Measurements from ENCODE around the gene LRRK1.

Gene LRRK1

GRCh38 chr15:100890051-100890720 is 29.0 kb upstream of the LRRK1 start:
- no peak for DNase-seq (ENCODE audit: low read depth in 1 of 2, low spot score in 1 of 2)

DNA sequence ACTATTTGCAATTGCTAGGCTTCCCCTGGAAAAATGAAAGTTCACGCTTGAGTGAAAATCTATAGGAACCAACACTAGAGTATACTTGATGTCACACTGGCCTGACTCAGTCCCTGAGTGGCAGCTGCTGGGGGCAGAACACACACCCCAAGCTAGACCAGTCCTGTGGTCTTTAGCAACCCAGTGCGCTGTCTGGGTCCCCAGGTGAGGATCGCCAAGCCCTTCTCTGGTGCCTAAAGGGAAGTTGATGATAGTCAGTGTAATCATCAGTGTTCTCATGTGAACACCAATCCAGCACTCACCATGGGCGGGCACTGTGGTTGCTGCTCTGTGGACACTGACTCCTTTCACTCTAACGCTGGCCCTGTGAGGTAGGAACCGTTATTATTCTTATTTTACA is 28.3 kb upstream of the LRRK1 start:
- no peak for DNase-seq (ENCODE audit: low read depth in 1 of 2, low spot score in 1 of 2)

DNA sequence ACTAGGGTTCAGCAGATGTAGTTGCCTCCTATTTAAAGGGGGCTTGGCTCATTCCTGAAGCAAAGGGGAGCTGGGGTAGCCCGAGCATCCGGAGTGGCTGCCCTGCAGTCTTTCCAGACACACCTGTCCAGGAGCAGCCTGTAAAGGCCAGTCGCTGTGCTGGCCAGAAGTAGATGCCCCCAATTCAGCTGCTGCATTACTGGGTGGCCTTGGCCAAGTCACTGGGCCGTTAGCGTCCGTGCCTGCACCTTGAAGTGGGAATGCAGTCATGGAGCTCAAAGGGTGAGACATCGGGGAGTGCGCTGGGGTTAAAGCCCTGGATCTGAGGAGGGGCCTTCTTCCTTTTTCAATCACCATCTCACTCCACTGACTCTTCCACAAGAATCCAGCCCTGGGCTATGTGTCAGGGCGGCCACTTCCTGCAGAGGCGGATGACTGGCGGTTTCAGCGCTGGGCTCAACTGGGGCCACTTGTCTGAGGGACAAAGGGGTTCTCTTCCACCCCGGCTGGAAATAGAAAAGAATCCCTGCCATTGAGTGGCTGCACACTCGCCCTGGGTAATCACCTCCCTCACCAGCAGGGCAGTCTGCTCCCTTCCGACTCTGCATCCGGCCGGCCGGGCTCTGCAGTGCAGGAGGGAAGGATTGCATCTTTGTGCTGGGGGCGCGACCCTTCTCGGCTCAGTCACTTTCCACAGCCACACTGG is 27.7 kb upstream of the LRRK1 start:
- DNase-seq (ENCODE audit: low read depth in 1 of 2, low spot score in 1 of 2), result no peak

- no peak for DNase-seq (ENCODE audit: low read depth in 1 of 2, low spot score in 1 of 2)
These were observed 27.2 kb upstream of the LRRK1 start for GRCh38 chr15:100892013-100892355.

DNA sequence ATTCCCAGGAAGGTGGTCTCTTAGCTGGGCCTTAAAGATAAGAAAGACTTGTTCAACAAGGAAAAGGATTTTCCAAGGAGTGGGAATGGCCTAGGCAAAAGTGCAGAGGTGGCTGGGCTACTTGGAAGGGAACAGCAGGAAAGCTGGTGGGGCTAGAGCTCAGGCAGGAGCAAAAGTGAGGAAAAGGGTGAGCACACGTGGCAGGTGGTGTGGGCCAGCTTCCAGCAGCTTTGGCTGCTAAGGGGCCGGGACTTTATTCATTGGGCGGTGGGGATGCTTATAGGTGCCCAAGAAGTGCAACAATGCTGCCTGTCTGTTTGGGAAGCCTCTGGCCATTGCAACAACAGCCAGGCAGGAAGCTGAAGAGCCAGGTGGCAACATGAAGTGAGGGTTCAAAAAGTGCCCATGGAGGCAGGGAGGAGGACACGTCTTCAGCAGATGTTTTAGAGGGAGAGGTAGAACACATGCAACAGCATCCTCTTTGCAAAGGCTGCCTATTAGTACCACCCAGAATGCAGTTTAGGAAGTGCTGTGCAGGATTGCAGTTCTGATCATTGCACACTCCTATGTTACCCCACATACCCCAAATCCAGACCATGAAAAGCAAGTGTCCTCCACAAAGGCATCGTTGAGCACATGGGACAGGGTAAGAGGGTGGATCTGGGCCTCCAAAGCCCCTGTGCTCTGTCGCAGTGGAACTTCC is 25.7 kb upstream of the LRRK1 start:
- DNase-seq (ENCODE audit: low read depth in 1 of 2, low spot score in 1 of 2), result no peak

GRCh38 chr15:100893964-100894295 is 25.2 kb upstream of the LRRK1 start:
- DNase-seq (ENCODE audit: low read depth in 1 of 2, low spot score in 1 of 2), result no peak

GRCh38 chr15:100895721-100896120 is 23.4 kb upstream of the LRRK1 start:
- DNase-seq (ENCODE audit: low read depth in 1 of 2, low spot score in 1 of 2), result no peak

DNA sequence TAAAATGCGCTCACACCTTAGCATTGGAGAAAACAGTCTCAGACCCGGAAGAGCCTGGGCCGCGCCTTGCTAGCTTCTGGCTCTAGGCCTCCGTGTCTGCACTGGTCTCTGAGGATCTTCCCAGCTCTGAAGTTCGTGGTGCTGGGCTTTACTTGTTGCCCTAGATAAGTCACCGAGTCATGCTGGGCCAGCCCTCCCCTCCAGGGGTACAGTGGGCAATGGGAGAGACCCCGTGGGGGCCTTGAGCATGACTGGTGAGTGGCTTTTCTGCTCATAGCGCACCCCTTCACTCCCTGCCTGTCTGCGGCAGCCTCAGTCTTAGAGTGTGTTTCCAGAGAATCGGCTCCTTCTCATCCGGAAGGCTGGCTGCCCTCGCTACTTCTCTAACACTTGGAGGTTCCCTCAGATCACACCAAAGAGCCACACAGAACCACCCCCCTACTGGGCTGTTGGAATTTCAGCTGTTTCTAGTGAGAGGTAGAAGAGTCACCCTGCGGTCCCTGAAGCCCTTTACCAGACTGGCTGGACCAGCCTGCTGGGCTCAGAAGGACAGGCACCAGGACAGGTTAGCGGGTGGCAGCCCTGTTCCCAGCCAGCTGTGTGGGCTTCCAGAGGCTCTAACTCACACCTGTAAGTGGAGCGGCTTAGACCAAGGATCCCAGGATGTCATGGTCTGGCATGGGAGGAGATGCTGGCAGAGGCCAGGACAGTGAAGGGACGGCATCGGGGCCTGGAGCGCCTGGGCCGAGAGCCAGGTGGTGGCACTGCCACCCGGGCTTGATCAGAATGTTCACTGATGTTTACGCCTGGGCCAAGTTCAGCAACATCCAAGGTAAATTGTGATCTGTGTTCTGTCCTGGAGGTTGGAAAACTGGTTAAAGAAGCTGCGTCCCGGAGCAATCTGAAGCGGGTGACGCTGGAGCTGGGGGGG is 21.7 kb upstream of the LRRK1 start:
- DNase-seq (ENCODE audit: low read depth in 1 of 2, low spot score in 1 of 2), result no peak

DNA sequence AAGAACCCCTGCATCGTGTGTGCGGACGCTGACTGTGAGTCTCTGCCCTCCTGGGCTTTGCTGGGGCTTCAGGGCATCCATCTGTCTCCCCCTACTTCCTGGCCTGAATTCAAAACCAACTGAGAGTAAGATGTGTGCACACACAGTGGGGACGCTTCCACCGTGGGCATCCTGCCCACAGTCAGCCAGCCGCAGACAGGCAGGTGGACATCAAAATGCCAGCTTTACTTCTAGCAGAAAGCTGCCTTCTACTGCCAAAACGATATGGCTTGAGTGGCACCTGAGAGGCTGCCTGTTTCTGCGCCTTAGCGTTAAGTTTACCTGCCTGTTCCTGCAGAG is 21.0 kb upstream of the LRRK1 start:
- no peak for DNase-seq (ENCODE audit: low read depth in 1 of 2, low spot score in 1 of 2)

DNA sequence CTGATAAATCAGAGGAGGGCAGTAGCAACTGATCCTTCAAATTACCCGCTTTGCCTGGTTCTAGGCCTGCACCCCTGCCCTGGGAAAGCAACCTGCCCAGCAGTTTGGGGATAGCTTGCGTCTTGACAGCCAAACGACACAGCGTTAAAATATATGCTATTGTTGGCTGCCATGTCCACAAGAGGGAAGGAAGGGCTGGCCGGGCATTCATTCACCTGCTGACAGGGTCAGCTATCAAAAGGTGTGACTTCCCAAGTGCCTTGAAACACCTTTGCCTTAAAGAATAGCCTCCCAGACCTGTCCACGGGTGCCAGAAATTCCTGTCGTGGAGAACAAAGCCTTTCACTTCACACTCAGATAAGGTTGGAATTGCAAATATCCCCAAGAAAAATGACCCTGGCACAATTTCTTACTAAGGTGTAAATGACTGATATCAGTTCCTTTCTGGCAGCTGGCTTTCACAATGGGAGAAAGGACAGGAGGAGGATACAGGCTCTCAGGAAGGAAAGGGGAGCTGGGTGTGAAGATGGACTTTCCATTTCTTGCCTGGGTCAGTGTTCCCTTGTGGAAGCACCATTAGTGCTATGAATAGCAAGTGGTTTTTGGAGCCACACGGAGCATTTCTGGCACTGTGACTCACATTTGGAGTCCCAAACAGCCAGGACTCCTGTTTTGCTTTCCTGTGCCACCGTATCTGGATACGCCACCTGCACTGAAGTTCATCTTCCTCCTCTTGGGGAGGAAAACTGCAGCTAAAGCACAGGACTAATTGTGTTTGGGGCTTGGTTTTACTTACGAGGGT is 20.3 kb upstream of the LRRK1 start:
- no peak for DNase-seq (ENCODE audit: low read depth in 1 of 2, low spot score in 1 of 2)

- no peak for DNase-seq (ENCODE audit: low read depth in 1 of 2, low spot score in 1 of 2)
These were observed 19.6 kb upstream of the LRRK1 start for GRCh38 chr15:100899601-100900000.

DNA sequence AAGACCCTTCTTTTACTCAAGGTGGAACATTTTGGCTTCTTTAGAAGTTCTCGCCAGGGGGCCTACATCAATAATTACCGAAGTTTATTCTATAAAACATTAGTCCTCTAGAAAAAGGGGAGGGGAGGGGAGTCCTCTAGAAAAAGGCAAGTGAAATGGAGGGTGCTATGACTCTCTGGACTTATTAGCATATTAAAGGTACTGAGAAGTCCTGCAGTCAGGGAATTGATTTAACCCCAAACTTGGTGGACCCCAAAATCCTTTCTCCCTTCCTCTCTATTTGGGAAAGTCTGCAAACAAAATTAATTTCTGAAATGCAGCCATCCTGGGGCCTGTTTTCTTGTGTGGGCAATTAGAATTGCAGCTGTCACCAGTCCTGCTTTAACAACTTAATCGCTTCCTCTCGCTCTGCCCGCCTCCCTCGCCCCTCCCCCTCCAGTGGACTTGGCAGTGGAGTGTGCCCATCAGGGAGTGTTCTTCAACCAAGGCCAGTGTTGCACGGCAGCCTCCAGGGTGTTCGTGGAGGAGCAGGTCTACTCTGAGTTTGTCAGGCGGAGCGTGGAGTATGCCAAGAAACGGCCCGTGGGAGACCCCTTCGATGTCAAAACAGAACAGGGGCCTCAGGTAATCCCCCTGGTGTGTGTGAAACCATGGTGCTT is 18.9 kb upstream of the LRRK1 start:
- DNase-seq (ENCODE audit: low read depth in 1 of 2, low spot score in 1 of 2), result no peak

GRCh38 chr15:100900795-100901169 is 18.4 kb upstream of the LRRK1 start:
- DNase-seq (ENCODE audit: low read depth in 1 of 2, low spot score in 1 of 2), result no peak

GRCh38 chr15:100901296-100901695 is 17.9 kb upstream of the LRRK1 start:
- no peak for DNase-seq (ENCODE audit: low read depth in 1 of 2, low spot score in 1 of 2)

- no peak for DNase-seq (ENCODE audit: low read depth in 1 of 2, low spot score in 1 of 2)
These were observed 17.3 kb upstream of the LRRK1 start for GRCh38 chr15:100901702-100902435.

DNA sequence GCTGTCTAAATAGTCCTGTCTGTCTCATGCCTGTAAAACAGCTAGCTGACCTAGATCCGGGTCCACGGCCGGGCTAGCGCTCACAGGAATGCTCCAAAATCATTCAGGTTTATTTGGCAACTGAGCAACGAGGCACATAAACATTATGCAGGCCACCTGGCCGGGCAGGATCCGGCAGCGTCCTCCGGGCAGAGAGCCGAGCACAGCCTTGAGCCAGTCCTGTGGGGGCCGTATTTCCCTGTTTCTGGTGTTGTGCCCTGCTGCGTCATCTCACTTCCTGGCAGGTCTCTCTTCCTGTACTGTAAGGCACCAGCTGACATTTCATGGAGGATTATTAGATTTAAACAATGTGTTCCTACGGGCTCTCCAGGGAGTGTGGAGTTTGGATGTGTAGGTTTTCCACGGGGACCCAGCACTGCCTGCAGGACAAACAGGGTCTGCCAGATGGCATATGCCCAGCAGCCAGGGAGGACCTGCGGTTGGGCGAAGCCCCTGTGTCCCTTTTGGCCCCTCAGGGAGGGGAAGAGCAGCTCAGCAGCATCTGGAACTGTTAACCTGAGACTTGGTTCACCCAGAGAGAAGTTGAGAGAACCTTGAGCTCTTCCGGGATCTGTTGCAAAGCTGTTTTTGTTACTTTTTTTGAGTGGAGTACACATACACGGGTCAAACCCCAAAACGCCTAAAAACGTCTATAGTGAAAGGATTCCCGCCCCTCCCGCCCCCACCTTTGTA is 16.6 kb upstream of the LRRK1 start:
- DNase-seq (ENCODE audit: low read depth in 1 of 2, low spot score in 1 of 2), result no peak

- no peak for DNase-seq (ENCODE audit: low read depth in 1 of 2, low spot score in 1 of 2)
These were observed 16.0 kb upstream of the LRRK1 start for GRCh38 chr15:100903168-100903554.

DNA sequence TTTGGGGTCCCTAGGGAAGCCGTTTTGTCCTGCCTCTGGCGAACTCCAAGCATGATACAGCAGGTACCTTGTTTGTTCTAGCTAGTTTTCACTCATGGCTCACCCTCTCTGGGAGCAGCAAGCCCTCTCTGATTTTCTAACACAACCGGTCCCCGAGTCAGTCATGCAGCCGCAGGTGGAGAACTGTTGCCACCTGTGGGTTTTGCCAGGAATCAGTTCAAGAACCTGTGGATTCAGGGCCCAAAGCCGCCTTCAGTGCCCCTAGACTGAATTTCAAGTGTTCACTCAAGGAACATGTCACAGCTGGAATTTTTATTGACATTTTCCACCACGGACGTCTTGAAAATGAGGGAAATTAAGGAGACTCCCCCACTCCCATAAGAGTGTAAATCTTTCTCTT is 13.3 kb upstream of the LRRK1 start:
- DNase-seq (ENCODE audit: low read depth in 1 of 2, low spot score in 1 of 2), result no peak

- no peak for DNase-seq (ENCODE audit: low read depth in 1 of 2, low spot score in 1 of 2)
These were observed 10.7 kb upstream of the LRRK1 start for GRCh38 chr15:100908466-100908865.

Data from activated CD4-positive, alpha-beta T cell treated with anti-CD3 and anti-CD28 coated beads, Interleukin-2, amount 50 U/mL, for 24 hours (primary cell).